Left ventricle myocardium inferior (tissue), 1 donor: ENCODE data around the gene OS9. TPM values are rescaled to one million over a fixed set of nuclear protein-coding genes. Genes with fewer than 3 reads are reported as not detected.

Experiments
- DNase-seq: peaks from one replicate; pipeline ENCODE4 v3.0.0-alpha.2; 2020
- H3K27ac ChIP-seq: fragments of 200-600 bp; replicated peaks from 2 replicates; pipeline ENCODE4 v1.8.0; 2021
- H3K27me3 ChIP-seq: fragments of 200-600 bp; 2 replicates; pipeline ENCODE4 v1.8.0; 2021; ENCODE audit warnings: low read depth
- H3K36me3 ChIP-seq: fragments of 200-600 bp; 2 replicates; pipeline ENCODE4 v1.8.0; 2021
- H3K4me1 ChIP-seq: fragments of 200-600 bp; 2 replicates; pipeline ENCODE4 v1.8.0; 2021
- H3K4me3 ChIP-seq: fragments of 200-600 bp; 2 replicates; pipeline ENCODE4 v1.8.0; 2021; ENCODE audit warnings: mild to moderate bottlenecking, moderate library complexity
- H3K9me3 ChIP-seq: fragments of 200-600 bp; replicated peaks from 2 replicates; pipeline ENCODE4 v1.8.0; 2021
- CTCF ChIP-seq: fragments of 200-600 bp; IDR thresholded peaks from 2 replicates; pipeline ENCODE4 v1.8.0; 2021; ENCODE audit warnings: antibody characterized with exemption, mild to moderate bottlenecking, borderline replicate concordance
- intact Hi-C: fragments of 100-400 bp; cut with micrococcal nuclease; formaldehyde crosslinking; loops from one replicate; pipeline ENCODE4 v1.11.0; 2022
- total RNA-seq: library from RNA; stranded (reverse); fragmentation: NEBNext Ultra II Directional; extraction: Animal tissue kit (Norgen Biotek cat#: 25700); gene quantifications from one replicate; pipeline ENCODE4 v1.2.1, GENCODE V29; 2021
- donor health status: DM: no; HTN: yes; CAD: no; lungs with severe emphysema.

The OS9 gene
- total RNA-seq, 1 donor from 2014 or later: 112 TPM

- Histone ChIP-seq H3K4me1 (peaks cover 50% of the 10 kb centered on the region), H3K27me3 (peaks cover 82% of the 10 kb centered on the region), H3K9me3 (no peaks in the 10 kb centered on the region), H3K36me3 (no peaks in the 10 kb centered on the region), H3K27ac (peak overlapping the region; percentile 77), H3K4me3 (peak overlapping the region; percentile 68)
- no peak for DNase-seq
- intact Hi-C loops: no loop called here
- TF ChIP-seq CTCF: no peak
Measured at GRCh38 chr12:57739387-57739786, 45.5 kb downstream of the OS9 start.

DNA sequence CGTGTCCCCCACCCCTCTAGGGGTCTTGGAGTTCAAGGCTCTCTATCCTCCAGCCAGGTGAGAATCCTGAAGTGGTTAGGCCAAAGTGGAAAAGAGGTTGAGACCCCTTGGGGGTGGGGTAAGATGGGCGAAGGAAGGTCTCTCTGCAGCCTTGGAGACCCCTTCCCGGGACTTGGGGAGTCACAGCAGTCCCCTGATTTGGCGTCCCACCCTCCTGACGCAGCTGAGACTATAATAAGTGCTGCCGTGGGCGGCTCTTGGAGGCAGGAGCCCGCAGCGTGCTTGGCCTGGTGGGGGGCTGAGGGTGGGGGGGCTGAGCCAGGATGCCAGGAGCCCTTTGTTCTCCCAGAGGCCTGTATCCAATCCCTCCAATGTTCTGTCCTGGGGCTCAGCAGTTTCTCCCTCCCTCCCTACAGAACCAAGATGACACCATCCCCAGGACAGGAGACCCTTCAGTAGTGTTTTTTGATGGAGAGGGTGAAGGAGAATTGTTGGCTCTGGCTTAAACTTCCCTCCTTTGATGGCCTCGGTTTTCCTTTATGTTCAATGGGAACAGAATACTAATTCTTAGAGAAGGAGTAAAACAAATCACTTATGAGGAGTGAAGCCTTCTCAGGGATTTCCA, 46.1 kb downstream of the OS9 start:
- no peak for TF ChIP-seq CTCF
- no peak for DNase-seq
- intact Hi-C loops: no loop called here
- Histone ChIP-seq H3K9me3 (no peaks in the 10 kb centered on the region), H3K4me3 (peak overlapping the region; percentile 68), H3K36me3 (no peaks in the 10 kb centered on the region), H3K4me1 (peaks cover 55% of the 10 kb centered on the region), H3K27me3 (peaks cover 76% of the 10 kb centered on the region), H3K27ac (peak overlapping the region; percentile 77)

- TF ChIP-seq CTCF: no peak
- Histone ChIP-seq H3K36me3 (no peaks in the 10 kb centered on the region), H3K9me3 (no peaks in the 10 kb centered on the region), H3K4me1 (peaks cover 55% of the 10 kb centered on the region), H3K27ac (peak overlapping the region; percentile 77), H3K27me3 (peaks cover 68% of the 10 kb centered on the region), H3K4me3 (peak overlapping the region; percentile 68)
- DNase-seq: no peak
- intact Hi-C loops: no loop called here
Measured at GRCh38 chr12:57740656-57741412, 46.9 kb downstream of the OS9 start.

DNA sequence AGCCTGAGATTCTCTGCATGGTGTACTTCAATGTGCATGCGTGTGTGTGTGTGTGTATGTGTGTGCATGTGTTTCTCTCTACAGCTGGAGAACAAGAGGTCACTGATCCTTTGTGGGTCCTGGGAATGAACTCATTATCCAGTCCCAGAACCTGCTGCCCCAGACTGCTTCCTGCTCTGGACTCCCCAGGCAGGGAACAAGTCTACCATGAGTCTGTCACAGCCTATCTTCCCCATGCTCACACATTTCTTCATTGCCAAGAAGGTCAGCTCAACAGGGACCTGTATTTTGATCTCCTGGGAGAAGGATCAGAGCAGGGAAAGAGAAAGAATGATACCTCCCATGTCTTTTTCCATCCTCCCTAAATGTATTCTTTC, 47.5 kb downstream of the OS9 start:
- Histone ChIP-seq H3K4me3 (peak overlapping the region; percentile 68), H3K27ac (peak overlapping the region; percentile 77)
- intact Hi-C loops: no loop called here

More for the DNA sequence above, 47.5 kb downstream of the OS9 start:
- no peak for DNase-seq
- Histone ChIP-seq H3K9me3 (no peaks in the 10 kb centered on the region), H3K27me3 (peaks cover 62% of the 10 kb centered on the region), H3K36me3 (peaks cover 2% of the 10 kb centered on the region), H3K4me1 (peaks cover 55% of the 10 kb centered on the region)
- no peak for TF ChIP-seq CTCF
